ENCODE data around the gene OR10H3. TPM values are rescaled to one million over a fixed set of nuclear protein-coding genes. Genes with fewer than 3 reads are reported as not detected.

OR10H3 gene
- total and polyA plus RNA-seq, 2 of the 8 experiments (the other 6 are each of a cell fraction or from before 2014, with no cell fraction given): not detected

DNA sequence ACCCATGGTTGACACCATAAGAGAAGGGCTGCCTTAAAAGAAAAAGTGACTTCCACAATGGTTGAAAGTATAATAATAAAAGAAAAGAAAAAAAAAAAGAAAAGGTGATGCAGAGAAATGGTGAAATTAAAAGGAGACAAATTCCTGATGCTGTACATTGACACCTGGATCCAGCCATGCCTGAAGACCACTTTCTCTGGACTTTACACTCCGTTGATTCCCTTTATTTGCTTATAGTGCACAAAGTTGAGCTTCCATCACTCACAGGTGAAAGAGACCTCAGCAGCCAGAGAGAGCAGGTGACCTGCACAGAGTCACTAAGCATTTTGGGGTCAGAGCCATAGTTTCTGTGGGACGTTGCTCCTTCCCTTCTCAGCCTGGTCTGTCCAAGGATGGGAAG is 37.5 kb downstream of the OR10H3 start (continued):
- TF ChIP-seq, protein P1, sequence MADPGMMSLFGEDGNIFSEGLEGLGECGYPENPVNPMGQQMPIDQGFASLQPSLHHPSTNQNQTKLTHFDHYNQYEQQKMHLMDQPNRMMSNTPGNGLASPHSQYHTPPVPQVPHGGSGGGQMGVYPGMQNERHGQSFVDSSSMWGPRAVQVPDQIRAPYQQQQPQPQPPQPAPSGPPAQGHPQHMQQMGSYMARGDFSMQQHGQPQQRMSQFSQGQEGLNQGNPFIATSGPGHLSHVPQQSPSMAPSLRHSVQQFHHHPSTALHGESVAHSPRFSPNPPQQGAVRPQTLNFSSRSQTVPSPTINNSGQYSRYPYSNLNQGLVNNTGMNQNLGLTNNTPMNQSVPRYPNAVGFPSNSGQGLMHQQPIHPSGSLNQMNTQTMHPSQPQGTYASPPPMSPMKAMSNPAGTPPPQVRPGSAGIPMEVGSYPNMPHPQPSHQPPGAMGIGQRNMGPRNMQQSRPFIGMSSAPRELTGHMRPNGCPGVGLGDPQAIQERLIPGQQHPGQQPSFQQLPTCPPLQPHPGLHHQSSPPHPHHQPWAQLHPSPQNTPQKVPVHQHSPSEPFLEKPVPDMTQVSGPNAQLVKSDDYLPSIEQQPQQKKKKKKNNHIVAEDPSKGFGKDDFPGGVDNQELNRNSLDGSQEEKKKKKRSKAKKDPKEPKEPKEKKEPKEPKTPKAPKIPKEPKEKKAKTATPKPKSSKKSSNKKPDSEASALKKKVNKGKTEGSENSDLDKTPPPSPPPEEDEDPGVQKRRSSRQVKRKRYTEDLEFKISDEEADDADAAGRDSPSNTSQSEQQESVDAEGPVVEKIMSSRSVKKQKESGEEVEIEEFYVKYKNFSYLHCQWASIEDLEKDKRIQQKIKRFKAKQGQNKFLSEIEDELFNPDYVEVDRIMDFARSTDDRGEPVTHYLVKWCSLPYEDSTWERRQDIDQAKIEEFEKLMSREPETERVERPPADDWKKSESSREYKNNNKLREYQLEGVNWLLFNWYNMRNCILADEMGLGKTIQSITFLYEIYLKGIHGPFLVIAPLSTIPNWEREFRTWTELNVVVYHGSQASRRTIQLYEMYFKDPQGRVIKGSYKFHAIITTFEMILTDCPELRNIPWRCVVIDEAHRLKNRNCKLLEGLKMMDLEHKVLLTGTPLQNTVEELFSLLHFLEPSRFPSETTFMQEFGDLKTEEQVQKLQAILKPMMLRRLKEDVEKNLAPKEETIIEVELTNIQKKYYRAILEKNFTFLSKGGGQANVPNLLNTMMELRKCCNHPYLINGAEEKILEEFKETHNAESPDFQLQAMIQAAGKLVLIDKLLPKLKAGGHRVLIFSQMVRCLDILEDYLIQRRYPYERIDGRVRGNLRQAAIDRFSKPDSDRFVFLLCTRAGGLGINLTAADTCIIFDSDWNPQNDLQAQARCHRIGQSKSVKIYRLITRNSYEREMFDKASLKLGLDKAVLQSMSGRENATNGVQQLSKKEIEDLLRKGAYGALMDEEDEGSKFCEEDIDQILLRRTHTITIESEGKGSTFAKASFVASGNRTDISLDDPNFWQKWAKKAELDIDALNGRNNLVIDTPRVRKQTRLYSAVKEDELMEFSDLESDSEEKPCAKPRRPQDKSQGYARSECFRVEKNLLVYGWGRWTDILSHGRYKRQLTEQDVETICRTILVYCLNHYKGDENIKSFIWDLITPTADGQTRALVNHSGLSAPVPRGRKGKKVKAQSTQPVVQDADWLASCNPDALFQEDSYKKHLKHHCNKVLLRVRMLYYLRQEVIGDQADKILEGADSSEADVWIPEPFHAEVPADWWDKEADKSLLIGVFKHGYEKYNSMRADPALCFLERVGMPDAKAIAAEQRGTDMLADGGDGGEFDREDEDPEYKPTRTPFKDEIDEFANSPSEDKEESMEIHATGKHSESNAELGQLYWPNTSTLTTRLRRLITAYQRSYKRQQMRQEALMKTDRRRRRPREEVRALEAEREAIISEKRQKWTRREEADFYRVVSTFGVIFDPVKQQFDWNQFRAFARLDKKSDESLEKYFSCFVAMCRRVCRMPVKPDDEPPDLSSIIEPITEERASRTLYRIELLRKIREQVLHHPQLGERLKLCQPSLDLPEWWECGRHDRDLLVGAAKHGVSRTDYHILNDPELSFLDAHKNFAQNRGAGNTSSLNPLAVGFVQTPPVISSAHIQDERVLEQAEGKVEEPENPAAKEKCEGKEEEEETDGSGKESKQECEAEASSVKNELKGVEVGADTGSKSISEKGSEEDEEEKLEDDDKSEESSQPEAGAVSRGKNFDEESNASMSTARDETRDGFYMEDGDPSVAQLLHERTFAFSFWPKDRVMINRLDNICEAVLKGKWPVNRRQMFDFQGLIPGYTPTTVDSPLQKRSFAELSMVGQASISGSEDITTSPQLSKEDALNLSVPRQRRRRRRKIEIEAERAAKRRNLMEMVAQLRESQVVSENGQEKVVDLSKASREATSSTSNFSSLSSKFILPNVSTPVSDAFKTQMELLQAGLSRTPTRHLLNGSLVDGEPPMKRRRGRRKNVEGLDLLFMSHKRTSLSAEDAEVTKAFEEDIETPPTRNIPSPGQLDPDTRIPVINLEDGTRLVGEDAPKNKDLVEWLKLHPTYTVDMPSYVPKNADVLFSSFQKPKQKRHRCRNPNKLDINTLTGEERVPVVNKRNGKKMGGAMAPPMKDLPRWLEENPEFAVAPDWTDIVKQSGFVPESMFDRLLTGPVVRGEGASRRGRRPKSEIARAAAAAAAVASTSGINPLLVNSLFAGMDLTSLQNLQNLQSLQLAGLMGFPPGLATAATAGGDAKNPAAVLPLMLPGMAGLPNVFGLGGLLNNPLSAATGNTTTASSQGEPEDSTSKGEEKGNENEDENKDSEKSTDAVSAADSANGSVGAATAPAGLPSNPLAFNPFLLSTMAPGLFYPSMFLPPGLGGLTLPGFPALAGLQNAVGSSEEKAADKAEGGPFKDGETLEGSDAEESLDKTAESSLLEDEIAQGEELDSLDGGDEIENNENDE (IDR thresholded peaks at IDR 0.05; ENCODE audit: insufficient replicate concordance, low read length): no peak
- TF ChIP-seq SIX5 (IDR thresholded peaks at IDR 0.05; ENCODE audit: low read depth, low read length) (no peak), TAF1 (IDR thresholded peaks at IDR 0.05; ENCODE audit: low read depth, low read length) (no peak), HDAC6 (IDR thresholded peaks at IDR 0.05; ENCODE audit: low read depth, low read length) (no peak), CEBPB (IDR thresholded peaks at IDR 0.05; ENCODE audit: low read depth, low read length) (no peak), SUZ12 (IDR thresholded peaks at IDR 0.05; ENCODE audit: low read length) (no peak), SP1 (IDR thresholded peaks at IDR 0.05; ENCODE audit: low read depth, low read length) (no peak), BCL11A (IDR thresholded peaks at IDR 0.05; ENCODE audit: low read depth in 2 of 2, low read length in 2 of 2) (no peak), CBX8 (IDR thresholded peaks at IDR 0.05; ENCODE audit: borderline replicate concordance, low read depth, low read length) (no peak), HDAC2 (IDR thresholded peaks at IDR 0.05; ENCODE audit: borderline replicate concordance in 1 of 2, low read depth in 2 of 2, low read length in 2 of 2) (no peak), SP4 (IDR thresholded peaks at IDR 0.05; ENCODE audit: low read length) (no peak)
- TF ChIP-seq, protein P2, sequence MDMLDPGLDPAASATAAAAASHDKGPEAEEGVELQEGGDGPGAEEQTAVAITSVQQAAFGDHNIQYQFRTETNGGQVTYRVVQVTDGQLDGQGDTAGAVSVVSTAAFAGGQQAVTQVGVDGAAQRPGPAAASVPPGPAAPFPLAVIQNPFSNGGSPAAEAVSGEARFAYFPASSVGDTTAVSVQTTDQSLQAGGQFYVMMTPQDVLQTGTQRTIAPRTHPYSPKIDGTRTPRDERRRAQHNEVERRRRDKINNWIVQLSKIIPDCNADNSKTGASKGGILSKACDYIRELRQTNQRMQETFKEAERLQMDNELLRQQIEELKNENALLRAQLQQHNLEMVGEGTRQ (IDR thresholded peaks at IDR 0.05; ENCODE audit: low read length): no peak
